NCI-H2196 (cell line): ENCODE results near the gene UBAC1.
A peak's percentile ranks its signal among the peaks of the same experiment; 100 is the strongest.

Experiments used
- DNase-seq: peaks from one replicate; lab custom pipeline; 2025; ENCODE audit not compliant: unreplicated experiment; lab: John Stamatoyannopoulos, UW

UBAC1 gene

GRCh38 chr9:135961277-135961715 is at the start of gene UBAC1:
Gene UBAC1 (minus strand): TSS chr9:135961373. CDS start chr9:135961162, 211 bp downstream.
- DNase-seq, result peak; percentile 96

- DNase-seq, result no peak
These were observed 49.6 kb upstream of the UBAC1 start for GRCh38 chr9:136010615-136011361.

GRCh38 chr9:136010176-136010575 is 49.0 kb upstream of the UBAC1 start:
- DNase-seq, result no peak

GRCh38 chr9:136009516-136009915 is 48.3 kb upstream of the UBAC1 start:
- DNase-seq, result no peak

GRCh38 chr9:136008693-136008997 is 47.5 kb upstream of the UBAC1 start:
- DNase-seq, result no peak

- no peak for DNase-seq
These were observed 46.9 kb upstream of the UBAC1 start for GRCh38 chr9:136007934-136008692.

- DNase-seq, result no peak
These were observed 46.2 kb upstream of the UBAC1 start for GRCh38 chr9:136007276-136007933.

- no peak for DNase-seq
These were observed 45.0 kb upstream of the UBAC1 start for GRCh38 chr9:136006169-136006568.

- no peak for DNase-seq
These were observed 43.5 kb upstream of the UBAC1 start for GRCh38 chr9:136004712-136005111.

GRCh38 chr9:136004219-136004618 is 43.0 kb upstream of the UBAC1 start:
- DNase-seq, result no peak

GRCh38 chr9:136003411-136004218 is 42.4 kb upstream of the UBAC1 start:
- no peak for DNase-seq

- no peak for DNase-seq
These were observed 41.7 kb upstream of the UBAC1 start for GRCh38 chr9:136002881-136003280.

GRCh38 chr9:136002215-136002614 is 41.0 kb upstream of the UBAC1 start:
- no peak for DNase-seq

GRCh38 chr9:136001231-136001630 is 40.1 kb upstream of the UBAC1 start:
- no peak for DNase-seq

- DNase-seq, result no peak
These were observed 37.4 kb upstream of the UBAC1 start for GRCh38 chr9:135998410-135999071.

- DNase-seq, result no peak
These were observed 36.8 kb upstream of the UBAC1 start for GRCh38 chr9:135998016-135998380.

- no peak for DNase-seq
These were observed 36.2 kb upstream of the UBAC1 start for GRCh38 chr9:135997090-135998015.

- DNase-seq, result no peak
These were observed 34.6 kb upstream of the UBAC1 start for GRCh38 chr9:135995816-135996215.

GRCh38 chr9:135994501-135995192 is 33.5 kb upstream of the UBAC1 start:
- no peak for DNase-seq
